ENCODE results near the gene AMDHD1.

DNA sequence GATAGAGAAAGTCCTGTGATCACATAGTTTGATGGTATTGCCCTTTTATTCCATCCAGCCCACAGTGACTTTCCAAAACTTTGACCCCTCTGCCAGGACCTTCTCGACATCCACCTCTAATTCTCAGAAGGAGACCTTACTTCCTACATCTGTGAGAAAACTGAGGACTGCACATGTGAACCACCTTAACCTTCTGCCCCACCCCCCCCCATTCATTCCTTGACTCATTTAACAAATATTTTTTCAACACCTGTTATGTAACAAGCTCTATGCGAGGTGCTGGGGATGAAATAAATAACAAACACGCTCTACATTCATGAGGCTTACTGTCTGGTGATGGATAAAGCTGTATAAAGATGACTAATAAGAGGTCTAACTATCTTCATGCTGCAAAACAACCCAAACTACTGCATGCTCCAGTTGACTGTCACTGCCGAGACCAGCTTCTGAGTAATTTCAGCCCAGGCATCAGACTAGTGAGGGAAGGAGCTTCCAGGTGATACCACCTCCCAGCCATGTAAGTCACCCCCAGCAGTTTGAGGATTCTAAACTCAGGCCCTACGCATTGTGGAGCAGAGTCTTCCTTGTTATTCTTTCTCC, 54.9 kb downstream of the AMDHD1 start:
- no peak for TF ChIP-seq ZIC2 (tag by site-specific recombination; IDR thresholded peaks at IDR 0.05)
- TF ChIP-seq, protein P1, sequence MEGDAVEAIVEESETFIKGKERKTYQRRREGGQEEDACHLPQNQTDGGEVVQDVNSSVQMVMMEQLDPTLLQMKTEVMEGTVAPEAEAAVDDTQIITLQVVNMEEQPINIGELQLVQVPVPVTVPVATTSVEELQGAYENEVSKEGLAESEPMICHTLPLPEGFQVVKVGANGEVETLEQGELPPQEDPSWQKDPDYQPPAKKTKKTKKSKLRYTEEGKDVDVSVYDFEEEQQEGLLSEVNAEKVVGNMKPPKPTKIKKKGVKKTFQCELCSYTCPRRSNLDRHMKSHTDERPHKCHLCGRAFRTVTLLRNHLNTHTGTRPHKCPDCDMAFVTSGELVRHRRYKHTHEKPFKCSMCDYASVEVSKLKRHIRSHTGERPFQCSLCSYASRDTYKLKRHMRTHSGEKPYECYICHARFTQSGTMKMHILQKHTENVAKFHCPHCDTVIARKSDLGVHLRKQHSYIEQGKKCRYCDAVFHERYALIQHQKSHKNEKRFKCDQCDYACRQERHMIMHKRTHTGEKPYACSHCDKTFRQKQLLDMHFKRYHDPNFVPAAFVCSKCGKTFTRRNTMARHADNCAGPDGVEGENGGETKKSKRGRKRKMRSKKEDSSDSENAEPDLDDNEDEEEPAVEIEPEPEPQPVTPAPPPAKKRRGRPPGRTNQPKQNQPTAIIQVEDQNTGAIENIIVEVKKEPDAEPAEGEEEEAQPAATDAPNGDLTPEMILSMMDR (tag by site-specific recombination; IDR thresholded peaks at IDR 0.05), result no peak
- no peak for TF ChIP-seq ZNF514 (tag by site-specific recombination; IDR thresholded peaks at IDR 0.05)
- TF ChIP-seq, protein P2, sequence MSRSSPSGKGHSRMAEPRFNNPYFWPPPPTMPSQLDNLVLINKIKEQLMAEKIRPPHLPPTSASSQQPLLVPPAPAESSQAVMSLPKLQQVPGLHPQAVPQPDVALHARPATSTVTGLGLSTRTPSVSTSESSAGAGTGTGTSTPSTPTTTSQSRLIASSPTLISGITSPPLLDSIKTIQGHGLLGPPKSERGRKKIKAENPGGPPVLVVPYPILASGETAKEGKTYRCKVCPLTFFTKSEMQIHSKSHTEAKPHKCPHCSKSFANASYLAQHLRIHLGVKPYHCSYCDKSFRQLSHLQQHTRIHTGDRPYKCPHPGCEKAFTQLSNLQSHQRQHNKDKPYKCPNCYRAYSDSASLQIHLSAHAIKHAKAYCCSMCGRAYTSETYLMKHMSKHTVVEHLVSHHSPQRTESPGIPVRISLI (tag by site-specific recombination; IDR thresholded peaks at IDR 0.05), result no peak
- TF ChIP-seq ZNF366 (tag by site-specific recombination; conservative IDR thresholded peaks at IDR 0.05), result no peak
- TF ChIP-seq, protein P3, sequence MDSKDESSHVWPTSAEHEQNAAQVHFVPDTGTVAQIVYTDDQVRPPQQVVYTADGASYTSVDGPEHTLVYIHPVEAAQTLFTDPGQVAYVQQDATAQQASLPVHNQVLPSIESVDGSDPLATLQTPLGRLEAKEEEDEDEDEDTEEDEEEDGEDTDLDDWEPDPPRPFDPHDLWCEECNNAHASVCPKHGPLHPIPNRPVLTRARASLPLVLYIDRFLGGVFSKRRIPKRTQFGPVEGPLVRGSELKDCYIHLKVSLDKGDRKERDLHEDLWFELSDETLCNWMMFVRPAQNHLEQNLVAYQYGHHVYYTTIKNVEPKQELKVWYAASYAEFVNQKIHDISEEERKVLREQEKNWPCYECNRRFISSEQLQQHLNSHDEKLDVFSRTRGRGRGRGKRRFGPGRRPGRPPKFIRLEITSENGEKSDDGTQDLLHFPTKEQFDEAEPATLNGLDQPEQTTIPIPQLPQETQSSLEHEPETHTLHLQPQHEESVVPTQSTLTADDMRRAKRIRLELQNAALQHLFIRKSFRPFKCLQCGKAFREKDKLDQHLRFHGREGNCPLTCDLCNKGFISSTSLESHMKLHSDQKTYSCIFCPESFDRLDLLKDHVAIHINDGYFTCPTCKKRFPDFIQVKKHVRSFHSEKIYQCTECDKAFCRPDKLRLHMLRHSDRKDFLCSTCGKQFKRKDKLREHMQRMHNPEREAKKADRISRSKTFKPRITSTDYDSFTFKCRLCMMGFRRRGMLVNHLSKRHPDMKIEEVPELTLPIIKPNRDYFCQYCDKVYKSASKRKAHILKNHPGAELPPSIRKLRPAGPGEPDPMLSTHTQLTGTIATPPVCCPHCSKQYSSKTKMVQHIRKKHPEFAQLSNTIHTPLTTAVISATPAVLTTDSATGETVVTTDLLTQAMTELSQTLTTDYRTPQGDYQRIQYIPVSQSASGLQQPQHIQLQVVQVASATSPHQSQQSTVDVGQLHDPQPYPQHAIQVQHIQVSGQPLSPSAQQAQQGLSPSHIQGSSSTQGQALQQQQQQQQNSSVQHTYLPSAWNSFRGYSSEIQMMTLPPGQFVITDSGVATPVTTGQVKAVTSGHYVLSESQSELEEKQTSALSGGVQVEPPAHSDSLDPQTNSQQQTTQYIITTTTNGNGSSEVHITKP (tag by site-specific recombination; IDR thresholded peaks at IDR 0.05), result no peak
- TF ChIP-seq ZNF121 (tag by site-specific recombination; IDR thresholded peaks at IDR 0.05), result no peak
- TF ChIP-seq ZSCAN30 (tag by site-specific recombination; IDR thresholded peaks at IDR 0.05), result no peak
- no peak for TF ChIP-seq YY2 (tag by site-specific recombination; IDR thresholded peaks at IDR 0.05)
- no peak for TF ChIP-seq YY1 (tag by site-specific recombination; IDR thresholded peaks at IDR 0.05)
- no peak for TF ChIP-seq ZBTB21 (tag by site-specific recombination; IDR thresholded peaks at IDR 0.05)
- TF ChIP-seq SP2 (tag by site-specific recombination; IDR thresholded peaks at IDR 0.05), result no peak
- TF ChIP-seq, protein P4, sequence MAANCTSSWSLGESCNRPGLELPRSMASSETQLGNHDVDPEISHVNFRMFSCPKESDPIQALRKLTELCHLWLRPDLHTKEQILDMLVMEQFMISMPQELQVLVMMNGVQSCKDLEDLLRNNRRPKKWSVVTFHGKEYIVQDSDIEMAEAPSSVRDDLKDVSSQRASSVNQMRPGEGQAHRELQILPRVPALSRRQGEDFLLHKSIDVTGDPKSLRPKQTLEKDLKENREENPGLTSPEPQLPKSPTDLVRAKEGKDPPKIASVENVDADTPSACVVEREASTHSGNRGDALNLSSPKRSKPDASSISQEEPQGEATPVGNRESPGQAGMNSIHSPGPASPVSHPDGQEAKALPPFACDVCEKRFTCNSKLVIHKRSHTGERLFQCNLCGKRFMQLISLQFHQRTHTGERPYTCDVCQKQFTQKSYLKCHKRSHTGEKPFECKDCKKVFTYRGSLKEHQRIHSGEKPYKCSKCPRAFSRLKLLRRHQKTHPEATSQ (tag by site-specific recombination; IDR thresholded peaks at IDR 0.05), result no peak

Measured in HEK293 (cell line).